WI38 (cell line): Measurements from ENCODE around the gene ZNF385C.

Experiments used
- H3K4me3 ChIP-seq: 2 replicates; pipeline ENCODE4 v1.5.1; 2011; ENCODE audit warnings: low read depth, mild to moderate bottlenecking, control low read depth, low read length
- TF ChIP-seq, protein P1 (sequence below): IDR thresholded peaks from 2 replicates; pipeline ENCODE4 v1.5.1; 2012; ENCODE audit warnings: low read depth, mild to moderate bottlenecking, control low read depth, low read length

The ZNF385C gene

GRCh38 chr17:41996855-41997164, 101.5 kb downstream of the ZNF385C start:
- TF ChIP-seq, protein P1, sequence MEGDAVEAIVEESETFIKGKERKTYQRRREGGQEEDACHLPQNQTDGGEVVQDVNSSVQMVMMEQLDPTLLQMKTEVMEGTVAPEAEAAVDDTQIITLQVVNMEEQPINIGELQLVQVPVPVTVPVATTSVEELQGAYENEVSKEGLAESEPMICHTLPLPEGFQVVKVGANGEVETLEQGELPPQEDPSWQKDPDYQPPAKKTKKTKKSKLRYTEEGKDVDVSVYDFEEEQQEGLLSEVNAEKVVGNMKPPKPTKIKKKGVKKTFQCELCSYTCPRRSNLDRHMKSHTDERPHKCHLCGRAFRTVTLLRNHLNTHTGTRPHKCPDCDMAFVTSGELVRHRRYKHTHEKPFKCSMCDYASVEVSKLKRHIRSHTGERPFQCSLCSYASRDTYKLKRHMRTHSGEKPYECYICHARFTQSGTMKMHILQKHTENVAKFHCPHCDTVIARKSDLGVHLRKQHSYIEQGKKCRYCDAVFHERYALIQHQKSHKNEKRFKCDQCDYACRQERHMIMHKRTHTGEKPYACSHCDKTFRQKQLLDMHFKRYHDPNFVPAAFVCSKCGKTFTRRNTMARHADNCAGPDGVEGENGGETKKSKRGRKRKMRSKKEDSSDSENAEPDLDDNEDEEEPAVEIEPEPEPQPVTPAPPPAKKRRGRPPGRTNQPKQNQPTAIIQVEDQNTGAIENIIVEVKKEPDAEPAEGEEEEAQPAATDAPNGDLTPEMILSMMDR: no peak
- H3K4me3 ChIP-seq: no peak overlapping the region

DNA sequence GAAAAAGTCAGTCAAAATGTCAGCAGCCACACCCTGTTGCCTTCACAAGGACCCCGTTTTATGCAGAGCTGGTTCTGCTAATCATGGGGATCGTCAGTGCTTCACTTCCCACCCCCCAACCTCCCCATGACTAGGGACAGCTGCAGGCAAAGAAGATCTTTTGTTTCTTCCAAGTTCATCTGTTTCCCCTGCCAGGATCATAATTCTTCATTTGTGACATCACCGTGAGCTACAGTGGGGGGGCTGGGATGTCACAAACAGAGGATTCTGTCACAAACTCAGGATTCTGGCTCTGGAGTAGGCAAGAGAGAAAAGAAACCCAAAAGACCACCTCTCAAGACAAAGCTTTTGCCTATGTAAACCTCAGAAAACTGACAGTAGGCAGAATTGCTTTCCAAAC, 105.7 kb downstream of the ZNF385C start:
- TF ChIP-seq, protein P1: no peak
- H3K4me3 ChIP-seq: no peak overlapping the region

DNA sequence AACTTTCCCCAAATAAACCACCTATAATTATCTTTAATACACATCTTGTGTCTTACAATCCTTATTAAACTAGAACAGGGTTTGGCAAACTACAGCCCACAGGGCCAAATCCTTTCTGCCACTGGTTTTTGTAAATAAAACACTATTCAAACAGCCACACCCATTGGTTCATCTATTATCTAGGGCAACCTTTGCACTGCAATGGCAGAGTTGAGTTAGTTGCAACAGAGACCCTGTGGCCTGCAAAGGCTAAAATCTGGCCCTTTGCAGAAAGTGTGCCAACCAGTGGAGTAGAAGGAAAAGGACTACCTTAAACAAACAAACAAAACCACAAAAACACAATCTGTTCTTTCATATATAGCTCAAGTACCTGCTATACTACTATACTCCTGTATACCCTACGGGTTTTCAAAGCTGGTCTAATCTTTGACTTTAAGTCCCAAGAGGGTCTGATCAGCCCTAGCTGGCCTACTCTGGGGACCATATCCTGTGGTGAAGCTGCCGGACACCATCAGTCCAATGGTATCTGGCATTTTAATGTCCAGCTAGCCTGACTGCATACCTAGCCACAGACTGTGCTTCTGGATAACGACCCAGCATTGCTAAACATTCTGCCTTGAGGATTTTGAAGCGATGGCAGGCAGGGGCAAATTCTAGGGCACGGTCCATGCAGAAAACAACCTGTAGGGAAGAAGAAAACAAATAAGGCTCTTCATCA, 108.4 kb downstream of the ZNF385C start:
- TF ChIP-seq, protein P1: no peak
- no peak overlapping the region for H3K4me3 ChIP-seq

- no peak overlapping the region for H3K4me3 ChIP-seq
- TF ChIP-seq, protein P1: no peak
Observed at GRCh38 chr17:41988418-41988817, 109.9 kb downstream of the ZNF385C start.

DNA sequence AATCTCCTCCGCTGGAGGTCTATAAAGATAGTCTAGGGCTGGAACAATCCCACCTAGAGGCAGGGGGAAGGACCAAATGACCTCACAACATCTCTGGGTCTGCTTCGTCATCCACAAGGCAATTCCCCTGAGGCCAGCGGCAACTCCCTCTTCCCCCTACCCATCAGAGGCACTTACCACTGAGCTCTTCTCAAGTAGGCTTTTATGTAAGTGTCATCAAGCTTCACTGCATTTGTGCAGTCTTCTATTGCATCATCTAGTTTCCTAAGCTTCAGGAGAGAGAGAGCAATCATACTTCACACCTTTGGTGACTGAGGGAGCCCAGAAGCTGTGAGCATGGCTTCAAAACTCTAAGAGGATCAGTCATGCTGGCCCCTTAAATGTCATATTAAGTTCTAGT, 110.6 kb downstream of the ZNF385C start:
- H3K4me3 ChIP-seq: no peak overlapping the region
- TF ChIP-seq, protein P1: no peak

- H3K4me3 ChIP-seq: no peak overlapping the region
- TF ChIP-seq, protein P1: no peak
Observed at GRCh38 chr17:41986634-41987033, 111.6 kb downstream of the ZNF385C start.

DNA sequence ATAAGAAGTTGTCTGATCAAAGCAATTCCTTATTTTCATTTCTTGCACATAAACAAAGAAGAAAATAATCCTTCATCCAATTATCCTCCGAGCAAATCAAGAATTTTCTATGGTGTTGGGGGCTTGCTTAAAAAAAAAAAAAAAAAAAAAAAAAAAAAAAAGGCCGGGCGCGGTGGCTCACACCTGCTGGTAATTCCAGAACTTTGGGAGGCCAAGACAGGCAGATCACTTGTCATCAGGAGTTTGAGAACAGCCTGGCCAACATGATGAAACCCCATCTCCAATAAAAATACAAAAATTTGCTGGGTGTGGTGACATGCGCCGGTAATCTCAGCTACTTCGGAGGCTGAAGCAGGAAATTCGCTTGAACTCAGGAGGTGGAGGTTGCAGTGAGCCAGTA, 112.4 kb downstream of the ZNF385C start:
- TF ChIP-seq, protein P1: no peak

More for the DNA sequence above, 112.4 kb downstream of the ZNF385C start:
- H3K4me3 ChIP-seq: no peak overlapping the region
